ENCODE measurements around the gene DCLK1.

DNA sequence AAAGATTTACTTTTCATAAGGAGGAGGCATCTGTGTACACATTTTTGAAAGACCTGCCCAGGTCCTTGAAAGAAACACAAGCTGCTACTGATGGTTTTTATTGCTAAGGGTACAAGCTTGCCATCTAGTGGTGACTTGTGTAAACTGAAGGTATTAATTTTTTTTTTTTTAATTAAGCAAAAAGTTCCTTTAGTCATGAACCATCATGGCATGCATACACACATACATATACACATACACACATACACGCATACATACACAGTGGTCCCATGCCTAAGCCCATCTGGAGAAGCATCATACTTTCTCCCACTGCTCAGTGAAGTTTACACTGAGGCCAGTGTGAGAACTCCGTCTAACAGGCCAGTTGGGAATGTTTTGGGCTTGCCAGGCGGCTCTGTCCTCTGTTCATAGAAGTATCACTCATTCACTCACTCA, 312.5 kb downstream of the DCLK1 start:
- TF ChIP-seq EZH2 (IDR thresholded peaks at IDR 0.05) (no peak), EZH2phosphoT487 (IDR thresholded peaks at IDR 0.05) (no peak)
